Measurements from ENCODE around the gene INTS4.
"Not testable (repeated sequence)": the region's sequence is repeated elsewhere in the genome, so short reads cannot be mapped to it uniquely, and the experiment has no call there.

Gene INTS4

GRCh38 chr11:78023426-78023825 is 29.0 kb upstream of the INTS4 start:
- no peak for DNase-seq

- no peak for DNase-seq
These were observed 28.2 kb upstream of the INTS4 start, which contains the start of gene KCTD14 for GRCh38 chr11:78022397-78023396. KCTD14 (minus strand) TSS chr11:78023276; CDS start chr11:78023249, 27 bp downstream.

- no peak for DNase-seq
These were observed 27.1 kb upstream of the INTS4 start for GRCh38 chr11:78021611-78022010.

- no peak for DNase-seq
These were observed 25.8 kb upstream of the INTS4 start for GRCh38 chr11:78020246-78020645.

GRCh38 chr11:78019808-78020207 is 25.3 kb upstream of the INTS4 start:
- DNase-seq = no peak

- no peak for DNase-seq
These were observed 21.4 kb upstream of the INTS4 start for GRCh38 chr11:78015878-78016277.

GRCh38 chr11:78014937-78015520 is 20.6 kb upstream of the INTS4 start:
- not testable (repeated sequence) for DNase-seq

- no peak for DNase-seq
These were observed 16.8 kb upstream of the INTS4 start for GRCh38 chr11:78011301-78011700.

GRCh38 chr11:78010755-78011154 is 16.3 kb upstream of the INTS4 start:
- DNase-seq = no peak

GRCh38 chr11:78010304-78010703 is 15.8 kb upstream of the INTS4 start:
- DNase-seq = peak; percentile 13

GRCh38 chr11:78009062-78009461 is 14.6 kb upstream of the INTS4 start:
- DNase-seq = no peak

- DNase-seq = peak; percentile 71
These were observed 5.7 kb upstream of the INTS4 start for GRCh38 chr11:78000193-78000592.

- DNase-seq = no peak
These were observed 5.1 kb upstream of the INTS4 start for GRCh38 chr11:77999446-78000030.

- DNase-seq = no peak
These were observed 566 bp downstream of the INTS4 start for GRCh38 chr11:77993902-77994301.

GRCh38 chr11:77990981-77991380 is 3.5 kb downstream of the INTS4 start:
- no peak for DNase-seq

GRCh38 chr11:77986456-77986855 is 8.0 kb downstream of the INTS4 start:
- not testable (repeated sequence) for DNase-seq

GRCh38 chr11:77981346-77981947 is 13.0 kb downstream of the INTS4 start:
- no peak for DNase-seq

- no peak for DNase-seq
These were observed 26.1 kb downstream of the INTS4 start for GRCh38 chr11:77968337-77968736.

- DNase-seq = no peak
These were observed 26.7 kb downstream of the INTS4 start for GRCh38 chr11:77967753-77968152.

- DNase-seq = no peak
These were observed 27.3 kb downstream of the INTS4 start for GRCh38 chr11:77967121-77967520.

- DNase-seq = no peak
These were observed 28.1 kb downstream of the INTS4 start for GRCh38 chr11:77966338-77966737.

GRCh38 chr11:77959434-77959833 is 35.0 kb downstream of the INTS4 start:
- DNase-seq = no peak

- DNase-seq = not testable (repeated sequence)
These were observed 35.8 kb downstream of the INTS4 start for GRCh38 chr11:77958583-77959177.

All from NCI-H1694 treated with DMSO at 0.1 percent for 48 hours (cell line).